ENCODE results near the gene TMPRSS4. TPM values are rescaled to one million over a fixed set of nuclear protein-coding genes. Genes with fewer than 3 reads are reported as not detected.
A peak's percentile ranks its signal among the peaks of the same experiment; 100 is the strongest.

Gene TMPRSS4
- total and polyA plus RNA-seq, 9 of the 15 experiments (the other 6 are each of a cell fraction or from before 2014, with no cell fraction given) = 4.0 to 10.0 (median 5.6) TPM

GRCh38 chr11:118060869-118061268 is 16.0 kb upstream of the TMPRSS4 start (continued):
- no peak for TF ChIP-seq GTF3C2 (IDR thresholded peaks at IDR 0.05; ENCODE audit: borderline replicate concordance, extremely low read depth, insufficient read length)
- no peak for TF ChIP-seq ARHGAP35 (IDR thresholded peaks at IDR 0.05; ENCODE audit: partially characterized antibody)
- TF ChIP-seq SIX5 (IDR thresholded peaks at IDR 0.05; ENCODE audit: borderline replicate concordance in 1 of 2, insufficient read depth in 1 of 2, low read depth in 1 of 2, low read length in 2 of 2) = no peak
- peak; percentile 84 for TF ChIP-seq MAFK (IDR thresholded peaks at IDR 0.05; ENCODE audit: low read length)
- peak; percentile 80 for TF ChIP-seq MEIS2 (IDR thresholded peaks at IDR 0.05; ENCODE audit: partially characterized antibody)
- TF ChIP-seq MTA3 (IDR thresholded peaks at IDR 0.05; ENCODE audit: borderline replicate concordance) = no peak
- TF ChIP-seq ZNF586 (CRISPR knock-in tag; conservative IDR thresholded peaks at IDR 0.05) = no peak
- TF ChIP-seq EP300 (IDR thresholded peaks at IDR 0.05; ENCODE audit: low read length) = no peak
- no peak for TF ChIP-seq MED1 (CRISPR knock-in tag; IDR thresholded peaks at IDR 0.05; ENCODE audit: borderline replicate concordance)
- no peak for TF ChIP-seq PHTF2 (CRISPR knock-in tag; IDR thresholded peaks at IDR 0.05)
- TF ChIP-seq KAT2B (IDR thresholded peaks at IDR 0.05; ENCODE audit: low read depth, low read length) = no peak
- peak; percentile 49 to 61; a peak in 3 of 4 replicates for TF ChIP-seq NRF1 (conservative IDR thresholded peaks at IDR 0.05 in 1 of 2, IDR thresholded peaks at IDR 0.05 in 1 of 2)
- TF ChIP-seq CEBPZ (IDR thresholded peaks at IDR 0.05; ENCODE audit: borderline replicate concordance, low read depth, low read length) = no peak
- no peak for TF ChIP-seq HOXB6 (CRISPR knock-in tag; IDR thresholded peaks at IDR 0.05; ENCODE audit: borderline replicate concordance)
- no peak for TF ChIP-seq FOXO4 (CRISPR knock-in tag; IDR thresholded peaks at IDR 0.05)
- no peak for TF ChIP-seq ZNF134 (CRISPR knock-in tag; conservative IDR thresholded peaks at IDR 0.05)
- TF ChIP-seq POLR3G (IDR thresholded peaks at IDR 0.05; ENCODE audit: extremely low read depth, insufficient read length, insufficient replicate concordance) = no peak
- no peak for TF ChIP-seq ZBTB26 (CRISPR knock-in tag; IDR thresholded peaks at IDR 0.05)
